Activated CD4-positive, alpha-beta memory T cell treated with anti-CD3 and anti-CD28 coated beads for 36 hours (primary cell): Measurements from ENCODE around the gene KRT77. TPM values are rescaled to one million over a fixed set of nuclear protein-coding genes. Genes with fewer than 3 reads are reported as not detected.

Experiments
- CTCF ChIA-PET: fragments of 350-600 bp; sonication (Branson Sonifier 250); formaldehyde crosslinking; loops from one replicate; lab custom pipeline; 2021; ENCODE audit warnings: antibody characterized with exemption, inconsistent platforms; lab: Charles Lee
- POLR2A ChIA-PET: fragments of 350-600 bp; sonication (Branson Sonifier 250); formaldehyde crosslinking; loops from one replicate; lab custom pipeline; 2021; ENCODE audit warnings: antibody characterized with exemption; lab: Charles Lee
- DNase-seq: peaks from one replicate; pipeline ENCODE4 v3.0.0-alpha.2; 2020
- H3K27ac Mint-ChIP-seq: one replicate; pipeline ENCODE4 v1.8.0; 2021; ENCODE audit warnings: mixed read lengths
- H3K27me3 Mint-ChIP-seq: one replicate; pipeline ENCODE4 v1.8.0; 2021; ENCODE audit warnings: mixed read lengths
- H3K36me3 Mint-ChIP-seq: one replicate; pipeline ENCODE4 v1.8.0; 2021; ENCODE audit warnings: mixed read lengths
- H3K4me1 Mint-ChIP-seq: one replicate; pipeline ENCODE4 v1.8.0; 2021; ENCODE audit warnings: low read depth, mixed read lengths
- H3K4me3 Mint-ChIP-seq: one replicate; pipeline ENCODE4 v1.8.0; 2021; ENCODE audit warnings: mild to moderate bottlenecking, mixed read lengths
- H3K9me3 Mint-ChIP-seq: one replicate; pipeline ENCODE4 v1.8.0; 2021; ENCODE audit warnings: mixed read lengths
- intact Hi-C: fragments of 100-400 bp; cut with micrococcal nuclease; formaldehyde crosslinking; loops from one replicate; pipeline ENCODE4 v1.15.1; 2023
- total RNA-seq, 2 experiments: library from RNA; stranded (reverse); gene quantifications; one replicate each; pipeline ENCODE4 v1.2.3, GENCODE V29; 2021

Gene KRT77
- total RNA-seq, 2 experiments from 2014 or later = not detected

- POLR2A ChIA-PET = no interaction called here
- H3K4me1 Mint-ChIP-seq = no peaks in the 10 kb centered on the region
- H3K27ac Mint-ChIP-seq = no peak overlapping the region
- H3K27me3 Mint-ChIP-seq = peaks cover 5% of the 10 kb centered on the region
- H3K4me3 Mint-ChIP-seq = no peak overlapping the region
- intact Hi-C loops = no loop called here
- no peaks in the 10 kb centered on the region for H3K36me3 Mint-ChIP-seq
- DNase-seq = no peak
- CTCF ChIA-PET = no interaction called here
- no peaks in the 10 kb centered on the region for H3K9me3 Mint-ChIP-seq
Measured at GRCh38 chr12:52658196-52658595, 45.1 kb downstream of the KRT77 start.

- H3K9me3 Mint-ChIP-seq = no peaks in the 10 kb centered on the region
- no peak overlapping the region for H3K4me3 Mint-ChIP-seq
- ChIA-PET POLR2A (no interaction called here), CTCF (no interaction called here)
- intact Hi-C loops = no loop called here
- H3K36me3 Mint-ChIP-seq = no peaks in the 10 kb centered on the region
- DNase-seq = no peak
- no peak overlapping the region for H3K27ac Mint-ChIP-seq
- H3K27me3 Mint-ChIP-seq = peaks cover 5% of the 10 kb centered on the region
- no peaks in the 10 kb centered on the region for H3K4me1 Mint-ChIP-seq
Measured at GRCh38 chr12:52657250-52657902, 45.9 kb downstream of the KRT77 start.

- H3K4me3 Mint-ChIP-seq = no peak overlapping the region
Measured at GRCh38 chr12:52656616-52657015, 46.7 kb downstream of the KRT77 start.

DNA sequence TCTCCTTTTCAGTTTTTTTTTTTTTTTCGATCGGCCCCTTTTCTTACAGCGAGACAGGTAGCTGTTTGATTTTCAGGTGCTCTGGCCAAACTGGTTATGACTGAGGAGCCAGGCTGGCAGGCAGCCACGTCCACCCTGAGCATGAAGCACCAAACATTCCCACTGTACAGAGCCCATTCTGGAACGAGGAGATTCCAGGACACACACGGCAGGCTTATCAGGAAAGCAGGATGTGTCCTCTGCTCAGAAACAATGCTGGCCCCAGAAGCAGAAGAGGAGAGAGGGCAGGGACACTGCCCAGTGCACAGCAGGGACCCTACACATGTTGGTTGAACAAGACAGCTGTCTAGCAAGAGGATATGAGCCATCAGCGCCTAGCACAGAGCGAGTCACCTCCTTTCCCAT, 47.6 kb downstream of the KRT77 start:
- POLR2A ChIA-PET = no interaction called here
- H3K36me3 Mint-ChIP-seq = no peaks in the 10 kb centered on the region
- peaks cover 5% of the 10 kb centered on the region for H3K27me3 Mint-ChIP-seq
- no peaks in the 10 kb centered on the region for H3K9me3 Mint-ChIP-seq
- no peaks in the 10 kb centered on the region for H3K4me1 Mint-ChIP-seq
- intact Hi-C loops = no loop called here
- H3K27ac Mint-ChIP-seq = no peak overlapping the region
- CTCF ChIA-PET = no interaction called here
- no peak for DNase-seq
- no peak overlapping the region for H3K4me3 Mint-ChIP-seq

More at GRCh38 chr12:52656616-52657015, 46.7 kb downstream of the KRT77 start:
- no peaks in the 10 kb centered on the region for H3K4me1 Mint-ChIP-seq
- ChIA-PET POLR2A (no interaction called here), CTCF (no interaction called here)
- no peak for DNase-seq
- no peak overlapping the region for H3K27ac Mint-ChIP-seq
- intact Hi-C loops = no loop called here
- no peaks in the 10 kb centered on the region for H3K9me3 Mint-ChIP-seq
- H3K27me3 Mint-ChIP-seq = peaks cover 5% of the 10 kb centered on the region
- no peaks in the 10 kb centered on the region for H3K36me3 Mint-ChIP-seq

DNA sequence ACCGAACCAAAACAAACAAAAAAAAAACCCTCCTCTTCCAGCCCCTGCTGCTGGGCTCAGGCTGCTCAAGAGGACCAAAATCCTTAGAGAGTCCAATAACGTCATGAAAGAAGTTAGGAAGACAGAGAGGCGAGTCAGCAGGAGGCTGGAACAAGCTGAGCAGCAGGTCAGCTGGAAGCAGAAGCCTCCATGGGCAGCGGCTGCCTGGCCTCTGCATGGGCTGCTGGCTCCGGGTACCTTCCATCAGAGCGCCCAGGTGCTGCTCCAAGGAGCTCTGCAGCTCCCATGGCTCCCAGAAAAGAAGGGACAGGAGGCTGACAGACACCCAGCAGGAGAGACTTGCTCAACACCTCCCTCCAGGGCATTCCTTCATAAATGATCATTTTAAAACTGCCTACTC, 48.1 kb downstream of the KRT77 start:
- Mint-ChIP-seq H3K36me3 (no peaks in the 10 kb centered on the region), H3K27me3 (peaks cover 5% of the 10 kb centered on the region), H3K4me3 (no peak overlapping the region), H3K9me3 (no peaks in the 10 kb centered on the region), H3K27ac (no peak overlapping the region), H3K4me1 (no peaks in the 10 kb centered on the region)
- no peak for DNase-seq
- intact Hi-C loops = no loop called here
- ChIA-PET CTCF (no interaction called here), POLR2A (no interaction called here)

DNA sequence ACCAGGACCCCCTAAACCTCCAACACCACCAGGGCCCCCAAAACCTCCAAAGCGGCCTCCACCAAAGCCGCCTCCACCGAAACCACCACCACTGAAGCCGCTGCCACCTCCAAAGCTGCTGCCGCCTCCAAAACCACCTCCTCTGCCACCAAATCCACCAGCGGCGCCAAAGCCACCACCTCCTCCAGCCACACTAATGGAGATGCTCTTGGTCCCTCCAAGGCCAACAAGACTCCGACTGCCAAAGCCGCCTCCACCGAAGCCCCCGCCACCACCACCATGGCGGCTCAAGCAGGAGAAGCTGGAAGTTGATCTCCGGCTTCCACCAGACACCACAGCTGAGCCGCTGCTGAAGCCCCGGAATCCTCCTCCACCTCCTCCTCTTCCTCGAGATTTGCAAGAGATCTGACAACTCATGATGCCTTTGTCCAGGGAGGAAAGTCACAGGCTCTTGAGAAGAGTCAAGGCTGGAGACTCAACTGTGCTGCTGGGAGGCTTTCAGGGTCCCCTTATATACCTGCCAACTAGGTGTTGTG, 51.5 kb downstream of the KRT77 start, which contains the start of gene KRT2:
Gene KRT2, minus strand, starts transcription at position 486 of the 536 bp plus-strand sequence. Its CDS starts 69 bp downstream, at position 417.
- Mint-ChIP-seq H3K36me3 (no peaks in the 10 kb centered on the region), H3K9me3 (no peaks in the 10 kb centered on the region), H3K27ac (no peak within 1 kb of the TSS), H3K27me3 (peaks cover 5% of the 10 kb centered on the region), H3K4me3 (no peak within 1 kb of the TSS), H3K4me1 (peaks cover 12% of the 10 kb centered on the region)
- no peak for DNase-seq
- intact Hi-C loops = no loop called here
- POLR2A ChIA-PET = no interaction called here
- CTCF ChIA-PET = no interaction called here

- H3K27ac Mint-ChIP-seq = no peak overlapping the region
- peaks cover 5% of the 10 kb centered on the region for H3K27me3 Mint-ChIP-seq
- H3K4me1 Mint-ChIP-seq = peaks cover 24% of the 10 kb centered on the region
- no peaks in the 10 kb centered on the region for H3K36me3 Mint-ChIP-seq
- ChIA-PET POLR2A (no interaction called here), CTCF (no interaction called here)
- H3K4me3 Mint-ChIP-seq = no peak overlapping the region
- H3K9me3 Mint-ChIP-seq = no peaks in the 10 kb centered on the region
- intact Hi-C loops = no loop called here
- DNase-seq = no peak
Measured at GRCh38 chr12:52650520-52651081, 52.7 kb downstream of the KRT77 start.

- H3K27ac Mint-ChIP-seq = no peak overlapping the region
- CTCF ChIA-PET = no interaction called here
- peaks cover 39% of the 10 kb centered on the region for H3K4me1 Mint-ChIP-seq
Measured at GRCh38 chr12:52649066-52649465, 54.3 kb downstream of the KRT77 start.

GRCh38 chr12:52648012-52648550, 55.2 kb downstream of the KRT77 start:
- peaks cover 42% of the 10 kb centered on the region for H3K4me1 Mint-ChIP-seq
- POLR2A ChIA-PET = no interaction called here
- intact Hi-C loops = loop anchor here (10.0 kb wide), 1 partner anchor 63 kb away; no protein-coding TSS in a partner anchor
- CTCF ChIA-PET = no interaction called here
- H3K27me3 Mint-ChIP-seq = no peaks in the 10 kb centered on the region
- no peaks in the 10 kb centered on the region for H3K9me3 Mint-ChIP-seq
- H3K4me3 Mint-ChIP-seq = no peak overlapping the region
- no peak overlapping the region for H3K27ac Mint-ChIP-seq
- DNase-seq = no peak
- H3K36me3 Mint-ChIP-seq = no peaks in the 10 kb centered on the region

More at GRCh38 chr12:52649066-52649465, 54.3 kb downstream of the KRT77 start:
- Mint-ChIP-seq H3K27me3 (no peaks in the 10 kb centered on the region), H3K36me3 (no peaks in the 10 kb centered on the region), H3K4me3 (no peak overlapping the region), H3K9me3 (no peaks in the 10 kb centered on the region)
- intact Hi-C loops = loop anchor here (10.0 kb wide), 1 partner anchor 64 kb away; no protein-coding TSS in a partner anchor
- POLR2A ChIA-PET = no interaction called here
- no peak for DNase-seq

DNA sequence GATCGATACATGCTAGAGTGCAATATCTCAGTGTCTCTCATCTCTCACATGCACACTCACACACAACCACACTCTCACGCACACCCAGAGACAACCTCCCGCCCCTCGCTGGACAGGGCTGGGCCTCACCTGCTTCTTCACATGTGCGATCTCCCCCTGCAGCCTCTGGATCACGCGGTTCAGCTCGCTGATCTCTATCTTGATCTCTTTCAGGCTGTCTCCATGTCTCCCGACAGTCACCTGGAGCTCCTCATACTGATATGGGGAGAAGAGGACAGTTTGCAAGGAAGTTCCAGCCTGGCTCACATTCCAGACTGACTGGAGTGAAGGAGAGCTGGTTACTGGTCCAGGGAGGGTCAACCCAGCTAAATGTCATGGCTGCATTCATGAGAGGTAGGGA, 55.7 kb downstream of the KRT77 start:
- H3K36me3 Mint-ChIP-seq = no peaks in the 10 kb centered on the region
- H3K4me1 Mint-ChIP-seq = peaks cover 44% of the 10 kb centered on the region
- POLR2A ChIA-PET = no interaction called here
- H3K9me3 Mint-ChIP-seq = no peaks in the 10 kb centered on the region
- intact Hi-C loops = loop anchor here (10.0 kb wide), 1 partner anchor 63 kb away; no protein-coding TSS in a partner anchor
- H3K4me3 Mint-ChIP-seq = no peak overlapping the region
- no peak overlapping the region for H3K27ac Mint-ChIP-seq
- DNase-seq = no peak
- CTCF ChIA-PET = interaction anchor here (0.6 kb wide), 1 partner anchor 61 kb away, joined by 3 read pairs; no protein-coding TSS in a partner anchor
- no peaks in the 10 kb centered on the region for H3K27me3 Mint-ChIP-seq

- no peaks in the 10 kb centered on the region for H3K9me3 Mint-ChIP-seq
- intact Hi-C loops = loop anchor here (10.0 kb wide), 1 partner anchor 62 kb away; no protein-coding TSS in a partner anchor
- peaks cover 50% of the 10 kb centered on the region for H3K4me1 Mint-ChIP-seq
- H3K27me3 Mint-ChIP-seq = no peaks in the 10 kb centered on the region
- ChIA-PET POLR2A (no interaction called here), CTCF (no interaction called here)
- H3K36me3 Mint-ChIP-seq = no peaks in the 10 kb centered on the region
- no peak for DNase-seq
- H3K27ac Mint-ChIP-seq = no peak overlapping the region
- no peak overlapping the region for H3K4me3 Mint-ChIP-seq
Measured at GRCh38 chr12:52646613-52647012, 56.7 kb downstream of the KRT77 start.

GRCh38 chr12:52645982-52646381, 57.3 kb downstream of the KRT77 start:
- peaks cover 56% of the 10 kb centered on the region for H3K4me1 Mint-ChIP-seq
- ChIA-PET POLR2A (no interaction called here), CTCF (no interaction called here)
- intact Hi-C loops = loop anchor here (10.0 kb wide), 1 partner anchor 61 kb away; no protein-coding TSS in a partner anchor
- H3K36me3 Mint-ChIP-seq = no peaks in the 10 kb centered on the region
- H3K27me3 Mint-ChIP-seq = no peaks in the 10 kb centered on the region
- no peaks in the 10 kb centered on the region for H3K9me3 Mint-ChIP-seq
- no peak for DNase-seq
- no peak overlapping the region for H3K4me3 Mint-ChIP-seq
- no peak overlapping the region for H3K27ac Mint-ChIP-seq
